Measurements from ENCODE around the gene AAK1.
"Not testable (repeated sequence)": the region's sequence is repeated elsewhere in the genome, so short reads cannot be mapped to it uniquely, and the experiment has no call there.

Gene AAK1

GRCh38 chr2:69561101-69561500, 82.4 kb downstream of the AAK1 start:
- intact Hi-C loops (cut with DNase I) = loop anchor here (10.0 kb wide), 2 partner anchors 84 to 154 kb away; partner anchors contain the start of gene AAK1
- no peak for DNase-seq

DNA sequence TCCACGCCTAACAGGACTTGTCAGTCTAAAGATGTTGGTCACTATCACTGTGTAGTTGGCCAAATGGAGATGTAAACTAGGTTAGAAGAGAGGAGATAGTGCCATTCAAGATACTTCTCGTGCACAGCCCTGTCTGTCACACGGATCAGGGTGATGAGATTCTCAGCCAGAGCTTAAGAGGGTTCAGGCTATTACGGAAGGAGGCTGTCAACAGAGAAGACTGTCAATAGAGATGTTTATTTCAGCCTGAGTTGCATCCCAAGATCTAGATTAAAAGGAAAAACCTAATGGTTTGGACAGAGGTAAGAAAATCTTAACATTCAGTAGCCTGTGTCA, 83.4 kb downstream of the AAK1 start:
- intact Hi-C loops (cut with DNase I) = loop anchor here (10.0 kb wide), 2 partner anchors 85 to 155 kb away; partner anchors contain the start of gene AAK1
- DNase-seq = no peak

GRCh38 chr2:69559442-69560146, 83.9 kb downstream of the AAK1 start:
- intact Hi-C loops (cut with DNase I) = loop anchor here (10.0 kb wide), 2 partner anchors 85 to 155 kb away; partner anchors contain the start of gene AAK1
- DNase-seq = peak in 6 of 42 donors; percentile 23 to 60 (median 36)

DNA sequence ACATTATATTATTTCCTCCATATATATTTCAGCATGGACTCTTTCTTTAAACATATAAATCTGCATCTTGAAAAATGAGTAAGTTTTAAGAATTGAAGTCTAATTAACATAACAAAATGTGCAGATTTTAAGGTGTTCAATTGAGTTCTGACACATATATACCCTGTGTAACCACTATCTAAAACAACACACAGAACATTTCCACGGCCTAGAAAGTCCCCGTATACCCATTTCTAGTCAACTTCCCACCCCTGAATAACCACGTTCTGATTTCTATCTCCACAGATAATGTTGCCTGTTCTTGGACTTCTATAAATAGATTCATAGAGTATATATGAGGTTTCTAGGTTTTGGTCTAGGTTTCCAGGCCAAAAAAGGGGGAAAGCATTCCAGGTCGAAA, 87.5 kb downstream of the AAK1 start:
- intact Hi-C loops (cut with DNase I) = no loop called here
- DNase-seq = no peak

DNA sequence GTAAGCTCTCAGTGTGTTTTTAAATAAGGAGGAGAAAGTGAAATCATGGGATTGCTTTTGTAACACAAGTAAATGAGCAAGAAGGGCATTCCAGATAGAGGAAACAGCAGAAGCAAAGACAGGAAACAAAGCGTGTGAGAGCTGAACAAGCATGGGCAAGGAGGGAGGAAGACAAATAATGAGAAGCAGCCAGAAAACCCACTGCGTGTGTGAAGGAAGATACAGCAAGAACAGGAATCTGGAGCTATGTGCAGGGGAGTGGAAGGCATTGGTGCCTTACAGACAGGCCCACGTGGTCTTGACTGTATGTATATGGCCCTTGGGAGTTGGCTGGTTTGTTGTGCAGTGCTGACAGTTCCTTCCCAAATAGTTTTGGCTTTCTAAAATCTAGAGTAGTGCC, 88.6 kb downstream of the AAK1 start:
- intact Hi-C loops (cut with DNase I) = no loop called here
- peak in 2 of 42 donors; percentile 7 to 26 for DNase-seq

GRCh38 chr2:69554568-69554967, 89.0 kb downstream of the AAK1 start:
- no peak for DNase-seq
- intact Hi-C loops (cut with DNase I) = no loop called here

- intact Hi-C loops (cut with DNase I) = no loop called here
- DNase-seq = no peak
Observed at GRCh38 chr2:69553991-69554390, 89.5 kb downstream of the AAK1 start.

DNA sequence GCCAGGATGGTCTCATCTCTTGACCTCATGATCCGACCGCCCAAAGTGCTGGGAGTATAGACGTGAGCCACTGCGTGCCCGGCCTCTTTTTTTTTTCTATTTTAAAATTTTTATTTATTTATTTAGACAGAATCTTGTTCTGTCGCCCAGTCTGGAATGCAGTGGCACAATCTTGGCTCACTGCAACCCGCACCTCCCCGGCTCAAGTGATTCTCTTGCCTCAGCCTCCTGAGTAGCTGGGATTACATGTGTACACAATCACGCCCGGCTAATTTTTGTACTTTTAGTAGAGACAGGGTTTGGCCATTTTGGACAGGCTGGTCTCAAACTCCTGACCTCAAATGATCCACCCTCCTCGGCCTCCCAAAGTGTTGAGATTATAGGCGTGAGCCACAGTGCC, 93.0 kb downstream of the AAK1 start:
- intact Hi-C loops (cut with DNase I); DNase-seq: not testable (repeated sequence)

DNA sequence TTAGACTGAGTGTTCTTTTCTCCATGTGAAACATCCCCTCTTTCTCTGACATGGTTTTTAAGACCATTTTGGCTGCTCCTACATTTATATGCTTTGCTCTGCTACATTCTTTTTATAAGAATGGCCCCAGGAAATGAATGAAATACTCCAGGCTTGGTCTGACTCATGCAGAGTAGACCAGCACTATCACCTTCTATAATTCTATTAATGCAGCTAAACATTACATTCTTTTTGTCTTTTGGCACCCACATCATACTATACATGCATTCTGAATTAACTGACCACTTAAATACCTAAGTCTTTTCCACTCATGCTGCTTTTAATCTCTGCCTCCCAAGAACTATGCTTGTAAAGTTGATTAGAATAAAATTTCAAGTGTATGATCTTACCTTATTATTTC, 94.1 kb downstream of the AAK1 start:
- intact Hi-C loops (cut with DNase I) = no loop called here
- DNase-seq = no peak

DNA sequence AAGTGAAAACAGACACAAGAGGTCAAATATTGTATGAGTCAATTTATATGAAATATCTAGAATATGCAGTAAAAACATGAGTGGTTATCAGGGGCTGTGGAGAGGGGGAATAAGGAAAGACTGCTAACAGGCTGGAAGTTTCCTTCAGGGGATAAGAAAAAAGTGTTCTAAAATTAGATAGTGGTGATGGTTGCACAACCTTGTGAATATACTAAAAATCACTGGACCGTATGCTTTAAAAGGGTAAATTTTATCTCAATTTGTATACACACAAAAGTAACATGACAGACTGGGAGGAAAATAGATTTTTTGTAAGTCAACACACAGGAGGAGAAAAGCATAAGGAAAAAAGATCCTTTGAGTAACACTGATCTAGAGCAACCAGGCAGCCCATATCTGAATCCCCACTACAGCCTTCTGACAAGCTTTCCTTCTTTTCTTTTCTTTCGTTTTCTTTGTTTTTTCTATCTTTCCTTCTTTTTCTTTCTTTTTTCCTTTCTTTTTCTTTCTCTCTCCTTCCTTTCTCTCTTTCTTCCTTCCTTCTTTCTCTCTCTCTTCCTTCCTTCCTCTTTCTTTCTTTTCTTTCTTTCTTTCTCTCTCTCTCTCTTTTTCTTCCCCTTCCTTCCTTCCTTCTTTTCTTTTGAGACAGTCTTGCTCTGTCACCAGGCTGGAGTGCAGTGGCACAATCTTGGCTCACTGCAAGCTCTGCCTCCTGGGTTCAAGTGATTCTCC, 95.4 kb downstream of the AAK1 start:
- no peak for DNase-seq
- intact Hi-C loops (cut with DNase I) = no loop called here

DNA sequence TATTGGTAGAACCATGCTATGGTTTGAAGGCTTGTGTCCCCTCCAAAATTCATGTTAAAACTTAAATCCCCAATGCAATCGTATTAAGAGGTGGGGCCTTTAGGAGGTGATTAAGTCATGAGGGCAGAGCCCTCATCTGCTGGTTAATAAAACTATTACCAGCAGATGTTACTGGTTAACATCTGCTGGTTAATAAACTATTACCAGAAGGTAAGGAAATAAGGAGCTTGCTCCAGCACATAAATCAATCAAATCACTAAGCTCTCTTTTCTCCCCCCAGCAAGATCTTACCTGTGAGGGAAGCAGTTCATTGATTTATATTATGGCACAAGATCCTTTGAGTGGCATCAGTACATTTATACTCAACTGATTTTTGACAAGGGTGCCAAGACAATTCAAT, 96.9 kb downstream of the AAK1 start:
- intact Hi-C loops (cut with DNase I) = no loop called here
- no peak for DNase-seq

DNA sequence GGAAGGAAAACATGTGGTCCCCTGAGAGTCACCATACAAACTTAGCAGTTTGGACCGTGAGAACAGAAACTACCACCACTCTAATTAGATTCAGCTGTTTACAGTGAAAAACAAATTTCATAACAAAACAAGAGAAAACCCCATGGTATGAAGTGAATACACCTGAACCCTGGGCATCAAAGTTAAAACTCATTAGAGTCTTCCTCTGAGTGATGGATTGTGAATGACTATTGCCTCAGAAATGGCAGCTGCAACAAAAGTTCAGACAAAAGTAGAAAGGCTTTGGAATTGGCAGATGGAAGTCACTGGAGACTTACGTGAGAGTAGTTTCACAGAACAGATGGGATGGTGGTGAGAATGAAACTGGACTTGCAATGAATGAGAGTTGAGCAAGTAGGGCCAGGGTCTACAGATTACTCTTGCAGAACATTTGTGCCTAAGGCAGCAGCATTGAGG, 98.0 kb downstream of the AAK1 start:
- no peak for DNase-seq
- intact Hi-C loops (cut with DNase I) = no loop called here

DNA sequence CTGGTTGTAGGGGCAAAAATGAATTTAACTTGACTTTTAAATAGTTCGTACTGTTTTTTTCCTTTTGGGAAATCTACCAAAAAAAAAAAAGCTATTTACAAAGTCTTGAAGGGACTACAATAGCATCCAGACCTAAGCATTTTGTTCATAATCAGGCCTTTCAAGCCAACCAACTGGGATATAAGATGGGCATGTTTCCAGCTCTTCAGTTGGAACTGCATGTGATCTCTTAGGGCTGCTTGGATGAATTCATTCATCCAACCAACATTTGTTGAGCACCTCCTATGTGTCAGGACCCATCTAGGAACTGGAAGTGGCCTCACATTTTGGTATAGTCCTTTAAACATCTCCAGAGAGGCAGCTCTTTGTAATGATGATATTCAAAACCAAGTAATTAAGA, 98.6 kb downstream of the AAK1 start:
- intact Hi-C loops (cut with DNase I) = no loop called here
- DNase-seq = peak in 9 of 42 donors; percentile 14 to 60 (median 26)

- intact Hi-C loops (cut with DNase I) = no loop called here
- DNase-seq = no peak
Observed at GRCh38 chr2:69539549-69539908, 104.0 kb downstream of the AAK1 start.

GRCh38 chr2:69538872-69539548, 104.5 kb downstream of the AAK1 start:
- intact Hi-C loops (cut with DNase I) = no loop called here
- DNase-seq = no peak

- no peak for DNase-seq
- intact Hi-C loops (cut with DNase I) = no loop called here
Observed at GRCh38 chr2:69538249-69538648, 105.3 kb downstream of the AAK1 start.

DNA sequence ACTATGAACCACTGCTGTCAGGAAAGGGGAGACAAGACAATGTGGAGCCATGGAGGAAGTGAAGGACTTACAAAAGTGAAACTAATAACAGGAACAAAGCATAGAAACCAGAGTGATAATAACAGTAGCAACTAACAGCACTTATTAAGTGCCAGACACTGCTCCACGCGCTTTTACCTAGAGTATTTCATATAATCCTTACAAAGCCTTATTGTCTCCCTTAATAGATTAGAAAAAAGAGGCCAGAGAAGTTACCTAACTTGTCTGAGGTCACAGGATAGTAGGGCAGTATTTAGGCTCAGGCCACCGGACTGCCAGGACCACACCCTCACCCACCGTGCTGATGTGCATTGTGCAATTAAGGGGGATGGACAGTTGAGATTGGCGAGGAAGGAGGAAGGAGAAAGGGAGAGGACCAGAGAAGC, 107.7 kb downstream of the AAK1 start:
- intact Hi-C loops (cut with DNase I) = no loop called here
- no peak for DNase-seq

DNA sequence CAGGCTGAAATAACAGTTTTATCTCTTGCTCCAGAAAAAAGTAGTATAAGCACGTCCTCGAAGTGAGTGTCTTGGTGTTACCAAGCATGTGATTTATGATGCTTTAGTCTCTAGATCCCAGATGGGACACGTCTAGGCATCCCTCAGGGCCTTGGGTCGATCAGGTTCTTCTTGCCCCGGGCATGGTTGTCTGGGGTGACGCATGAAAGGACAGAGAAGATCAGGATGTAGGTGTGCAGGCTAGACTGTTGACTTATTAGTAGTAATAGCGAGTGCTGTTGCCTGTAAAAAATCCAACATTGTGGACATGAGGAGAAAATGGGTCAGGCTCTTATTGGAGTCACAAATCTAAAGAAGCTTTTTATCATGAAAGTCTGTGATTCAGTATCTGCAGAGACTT, 112.4 kb downstream of the AAK1 start:
- no peak for DNase-seq
- intact Hi-C loops (cut with DNase I) = no loop called here

GRCh38 chr2:69529480-69529879, 114.1 kb downstream of the AAK1 start:
- no peak for DNase-seq
- intact Hi-C loops (cut with DNase I) = no loop called here

GRCh38 chr2:69525261-69525660, 118.3 kb downstream of the AAK1 start:
- intact Hi-C loops (cut with DNase I) = no loop called here
- no peak for DNase-seq

Measured in head of caudate nucleus (tissue), 42 donors.